ENCODE measurements around the gene APBB1IP. TPM values are rescaled to one million over a fixed set of nuclear protein-coding genes. Genes with fewer than 3 reads are reported as not detected.
A peak's percentile ranks its signal among the peaks of the same experiment; 100 is the strongest.

The APBB1IP gene
- total RNA-seq, 4 donors from 2014 or later: 0.34 to 3.0 (median 2.3) TPM

- no peak for TF ChIP-seq CTCF (IDR thresholded peaks at IDR 0.05)
- TF ChIP-seq POLR2A (IDR thresholded peaks at IDR 0.05): no peak
- intact Hi-C loops (cut with DNase I; ENCODE audit: low total_unique reads): no loop called here
- no peak overlapping the region for H3K4me3 ChIP-seq (ENCODE audit: low read depth, poor library complexity, severe bottlenecking)
- no peak for DNase-seq (ENCODE audit: low spot score in 2 of 2)
These were observed 106.8 kb downstream of the APBB1IP start for GRCh38 chr10:26544932-26545331.

- no peak overlapping the region for H3K4me3 ChIP-seq (ENCODE audit: low read depth, poor library complexity, severe bottlenecking)
- DNase-seq (ENCODE audit: low spot score in 2 of 2): peak in 1 of 2 donors; percentile 62
- TF ChIP-seq POLR2A (IDR thresholded peaks at IDR 0.05): no peak
- TF ChIP-seq CTCF (IDR thresholded peaks at IDR 0.05): no peak
- WGBS, 2 donors: 81 to 86% methylated on average over 15 of the region's 15 CpGs
- intact Hi-C loops (cut with DNase I; ENCODE audit: low total_unique reads): loop anchor here (10.0 kb wide), 2 partner anchors 206 to 676 kb away; no protein-coding TSS in a partner anchor
These were observed 112.8 kb downstream of the APBB1IP start for GRCh38 chr10:26550774-26551526.

DNA sequence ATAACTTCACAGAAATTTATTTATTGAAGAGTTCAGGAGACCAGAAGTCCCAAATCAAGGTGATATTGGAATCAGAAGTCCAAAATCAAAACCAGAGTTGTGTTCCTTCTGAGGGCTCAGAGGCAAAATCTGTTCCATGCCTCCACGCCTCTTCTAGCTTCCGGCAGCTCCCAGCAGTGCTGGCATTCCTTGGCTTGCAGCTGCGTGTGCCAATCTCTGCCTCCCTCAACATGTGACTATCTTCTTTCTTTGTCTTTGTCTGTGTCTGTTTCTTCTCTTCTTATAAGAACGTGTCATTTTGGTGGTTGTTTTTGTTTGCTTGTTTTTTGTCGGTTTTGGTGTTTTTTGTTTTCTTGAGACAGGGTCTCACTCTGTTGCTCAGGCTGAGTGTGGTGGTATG, 116.1 kb downstream of the APBB1IP start:
- H3K4me3 ChIP-seq (ENCODE audit: low read depth, poor library complexity, severe bottlenecking): no peak overlapping the region
- no peak for DNase-seq (ENCODE audit: low spot score in 2 of 2)
- WGBS, 2 donors: 56 to 59% methylated on average over 5 of the region's 5 CpGs
- TF ChIP-seq POLR2A (IDR thresholded peaks at IDR 0.05): no peak
- TF ChIP-seq CTCF (IDR thresholded peaks at IDR 0.05): no peak
- intact Hi-C loops (cut with DNase I; ENCODE audit: low total_unique reads): loop anchor here (10.0 kb wide), 2 partner anchors 209 to 679 kb away; no protein-coding TSS in a partner anchor

GRCh38 chr10:26555719-26556368, 117.7 kb downstream of the APBB1IP start:
- no peak overlapping the region for H3K4me3 ChIP-seq (ENCODE audit: low read depth, poor library complexity, severe bottlenecking)
- 24 to 31% methylated on average over 8 of the region's 8 CpGs for WGBS, 2 donors
- DNase-seq (ENCODE audit: low spot score in 2 of 2): peak; percentile 92 to 93
- intact Hi-C loops (cut with DNase I; ENCODE audit: low total_unique reads): loop anchor here (10.0 kb wide), 2 partner anchors 211 to 681 kb away; no protein-coding TSS in a partner anchor
- no peak for TF ChIP-seq CTCF (IDR thresholded peaks at IDR 0.05)
- TF ChIP-seq POLR2A (IDR thresholded peaks at IDR 0.05): no peak

- no peak for DNase-seq (ENCODE audit: low spot score in 2 of 2)
- no peak overlapping the region for H3K4me3 ChIP-seq (ENCODE audit: low read depth, poor library complexity, severe bottlenecking)
- TF ChIP-seq POLR2A (IDR thresholded peaks at IDR 0.05): no peak
- peak in 1 of 3 donors; percentile 50 for TF ChIP-seq CTCF (IDR thresholded peaks at IDR 0.05)
- intact Hi-C loops (cut with DNase I; ENCODE audit: low total_unique reads): loop anchor here (10.0 kb wide), 2 partner anchors 212 to 682 kb away; no protein-coding TSS in a partner anchor
- WGBS, 2 donors: 18 to 22% methylated on average over 9 of the region's 9 CpGs
These were observed 118.9 kb downstream of the APBB1IP start for GRCh38 chr10:26556748-26557640.

All from lower leg skin (tissue), 4 donors.